ENCODE measurements around the gene CCSER1. TPM values are rescaled to one million over a fixed set of nuclear protein-coding genes. Genes with fewer than 3 reads are reported as not detected.
"Not testable (repeated sequence)": the region's sequence is repeated elsewhere in the genome, so short reads cannot be mapped to it uniquely, and the experiment has no call there.

CCSER1 gene
- total and polyA plus RNA-seq, 2 experiments from 2014 or later, result not detected

DNA sequence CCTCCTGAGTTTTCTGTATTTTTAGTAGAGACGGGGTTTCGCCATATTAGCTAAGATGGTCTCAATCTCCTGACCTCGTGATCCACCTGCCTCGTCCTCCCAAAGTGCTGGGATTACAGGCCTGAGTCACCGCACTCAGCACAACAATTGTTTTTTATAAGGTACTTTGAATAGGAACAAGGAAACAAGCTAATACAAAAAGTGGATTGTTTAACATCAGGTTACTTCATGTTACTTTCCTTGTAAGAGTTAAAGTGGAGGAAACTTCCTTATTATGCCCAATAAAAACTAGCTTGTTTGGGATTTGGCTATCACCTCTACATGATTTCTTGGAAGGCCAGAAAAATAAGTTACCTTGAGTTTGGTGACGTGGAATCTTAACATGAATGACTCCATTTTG is 698.7 kb downstream of the CCSER1 start:
- H3K9ac ChIP-seq, result no peak overlapping the region
- TF ChIP-seq EZH2 (IDR thresholded peaks at IDR 0.05; ENCODE audit: insufficient read depth, poor library complexity, severe bottlenecking) (no peak), EZH2phosphoT487 (IDR thresholded peaks at IDR 0.05; ENCODE audit: insufficient read depth, low read depth) (no peak)
- no peaks in the 10 kb centered on the region for H3K9me3 ChIP-seq (ENCODE audit: low read depth)
- in situ Hi-C loops (cut with MboI), result no loop called here
- no peak for DNase-seq
- no peak overlapping the region for H3K4me2 ChIP-seq (ENCODE audit: unreplicated experiment)
- no peaks in the 10 kb centered on the region for H3K9me2 ChIP-seq (ENCODE audit: insufficient read depth)
- no peaks in the 10 kb centered on the region for H3K4me1 ChIP-seq (ENCODE audit: insufficient read depth)
- WGBS, 2 experiments (ENCODE audit: low coverage in 1 of 2, low lambda C conversion rate in 2 of 2, missing lambda C conversion rate in 2 of 2), result 25 to 31% methylated on average over 6 of the region's 6 CpGs
- H3K4me3 ChIP-seq, result no peak overlapping the region
- H2AFZ ChIP-seq, result no peak overlapping the region
- no peaks in the 10 kb centered on the region for H3F3A ChIP-seq (ENCODE audit: insufficient read depth)
- no peaks in the 10 kb centered on the region for H3K36me3 ChIP-seq (ENCODE audit: low read depth)
- H3K27ac ChIP-seq, result no peak overlapping the region
- no peaks in the 10 kb centered on the region for H4K20me1 ChIP-seq (ENCODE audit: insufficient read depth)
- no peaks in the 10 kb centered on the region for H3K27me3 ChIP-seq (replicated peaks; ENCODE audit: insufficient read depth)
- H3K79me2 ChIP-seq (ENCODE audit: insufficient read depth), result no peaks in the 10 kb centered on the region

DNA sequence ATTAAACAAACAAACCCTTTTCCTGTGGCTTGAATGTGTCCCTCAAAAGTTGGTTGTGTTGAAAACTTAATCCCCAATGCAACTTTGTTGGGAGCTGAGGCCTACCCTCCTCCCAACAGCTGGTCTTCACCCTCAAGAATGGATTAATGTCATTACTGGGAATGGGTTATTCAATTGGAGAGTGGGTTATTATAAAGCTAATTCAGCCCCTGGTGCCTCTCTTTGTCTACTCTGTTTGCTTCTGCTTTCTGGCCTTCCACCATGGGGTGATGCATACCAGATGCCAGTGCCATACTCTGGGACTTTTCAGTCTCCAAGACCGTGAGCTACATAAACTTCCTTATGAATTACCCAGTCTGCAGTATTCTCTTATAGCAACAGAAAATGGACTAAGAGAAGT is 706.5 kb downstream of the CCSER1 start:
- in situ Hi-C loops (cut with MboI), result no loop called here
- no peaks in the 10 kb centered on the region for H3K9me3 ChIP-seq (ENCODE audit: low read depth)
- no peaks in the 10 kb centered on the region for H3K79me2 ChIP-seq (ENCODE audit: insufficient read depth)
- H3K4me2 ChIP-seq (ENCODE audit: unreplicated experiment), result no peak overlapping the region
- TF ChIP-seq EZH2 (IDR thresholded peaks at IDR 0.05; ENCODE audit: insufficient read depth, poor library complexity, severe bottlenecking), result no peak
- no peak for TF ChIP-seq EZH2phosphoT487 (IDR thresholded peaks at IDR 0.05; ENCODE audit: insufficient read depth, low read depth)
- no peak overlapping the region for H3K27ac ChIP-seq
- no peak for DNase-seq
- no peak overlapping the region for H2AFZ ChIP-seq
- no peaks in the 10 kb centered on the region for H3K9me2 ChIP-seq (ENCODE audit: insufficient read depth)
- no peaks in the 10 kb centered on the region for H3K36me3 ChIP-seq (ENCODE audit: low read depth)
- no peaks in the 10 kb centered on the region for H3K4me1 ChIP-seq (ENCODE audit: insufficient read depth)
- H3F3A ChIP-seq (ENCODE audit: insufficient read depth), result no peaks in the 10 kb centered on the region
- H3K27me3 ChIP-seq (replicated peaks; ENCODE audit: insufficient read depth), result no peaks in the 10 kb centered on the region
- 0 to 3% methylated on average over 1 of the region's 1 CpG for WGBS, 2 experiments (ENCODE audit: low coverage in 1 of 2, low lambda C conversion rate in 2 of 2, missing lambda C conversion rate in 2 of 2)
- no peak overlapping the region for H3K9ac ChIP-seq
- no peak overlapping the region for H3K4me3 ChIP-seq
- no peaks in the 10 kb centered on the region for H4K20me1 ChIP-seq (ENCODE audit: insufficient read depth)

DNA sequence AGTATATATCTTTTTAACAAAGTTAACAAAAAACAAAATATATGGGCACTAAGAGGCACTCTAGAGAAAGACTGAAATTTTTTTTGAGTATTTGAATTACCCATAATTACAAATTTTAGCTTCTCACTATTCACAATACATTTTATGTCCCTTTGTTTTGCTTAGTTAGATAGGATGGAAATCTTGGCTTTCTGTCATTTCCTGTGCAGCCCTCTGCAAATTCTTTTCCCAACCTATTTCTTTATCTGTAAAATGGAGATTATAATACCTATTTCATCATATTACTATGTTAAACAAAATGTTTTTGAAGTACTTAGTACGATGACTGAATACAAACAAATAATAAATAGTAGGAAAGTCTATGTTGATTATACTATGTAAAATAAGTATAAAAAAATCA is 710.0 kb downstream of the CCSER1 start:
- TF ChIP-seq EZH2 (IDR thresholded peaks at IDR 0.05; ENCODE audit: insufficient read depth, poor library complexity, severe bottlenecking) (no peak), EZH2phosphoT487 (IDR thresholded peaks at IDR 0.05; ENCODE audit: insufficient read depth, low read depth) (no peak)
- H3F3A ChIP-seq (ENCODE audit: insufficient read depth), result no peaks in the 10 kb centered on the region

DNA sequence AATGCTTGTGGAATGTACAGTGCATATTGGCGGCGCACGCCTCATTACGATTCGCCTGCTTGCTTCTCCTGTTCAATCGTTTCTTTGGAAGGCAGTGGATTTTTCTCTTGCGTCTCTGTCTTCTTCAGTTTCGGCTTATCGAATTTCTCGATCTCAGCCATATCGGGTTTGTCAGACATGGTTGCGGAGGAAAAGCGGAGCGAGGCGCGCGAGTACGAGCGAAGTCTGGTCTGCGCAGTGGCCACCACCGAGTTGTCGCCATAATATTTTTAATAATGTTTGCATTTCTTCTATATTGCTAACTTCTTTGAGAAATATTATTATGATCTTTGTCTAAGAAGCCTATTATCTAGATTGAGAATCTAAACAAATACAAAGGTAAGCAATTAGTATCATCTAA is 711.7 kb downstream of the CCSER1 start:
- H3K9me2 ChIP-seq (ENCODE audit: insufficient read depth); DNase-seq; H2AFZ ChIP-seq; H4K20me1 ChIP-seq (ENCODE audit: insufficient read depth); in situ Hi-C loops (cut with MboI); H3K9ac ChIP-seq; H3K36me3 ChIP-seq (ENCODE audit: low read depth); H3F3A ChIP-seq (ENCODE audit: insufficient read depth); H3K4me3 ChIP-seq; H3K27ac ChIP-seq; H3K4me1 ChIP-seq (ENCODE audit: insufficient read depth); H3K4me2 ChIP-seq (ENCODE audit: unreplicated experiment); H3K9me3 ChIP-seq (ENCODE audit: low read depth); H3K27me3 ChIP-seq (replicated peaks; ENCODE audit: insufficient read depth); H3K79me2 ChIP-seq (ENCODE audit: insufficient read depth): not testable (repeated sequence)
- 77 to 79% methylated on average over 16 to 22 of the region's 22 CpGs for WGBS, 2 experiments (ENCODE audit: low coverage in 1 of 2, low lambda C conversion rate in 2 of 2, missing lambda C conversion rate in 2 of 2)

More for the DNA sequence above, 710.0 kb downstream of the CCSER1 start:
- peaks cover 3% of the 10 kb centered on the region for H3K9me3 ChIP-seq (ENCODE audit: low read depth)
- no peak overlapping the region for H3K4me3 ChIP-seq
- H3K27me3 ChIP-seq (replicated peaks; ENCODE audit: insufficient read depth), result no peaks in the 10 kb centered on the region
- H3K27ac ChIP-seq, result no peak overlapping the region
- H3K79me2 ChIP-seq (ENCODE audit: insufficient read depth), result no peaks in the 10 kb centered on the region
- no peak overlapping the region for H3K9ac ChIP-seq
- no peaks in the 10 kb centered on the region for H3K36me3 ChIP-seq (ENCODE audit: low read depth)
- H3K4me2 ChIP-seq (ENCODE audit: unreplicated experiment), result no peak overlapping the region
- no peaks in the 10 kb centered on the region for H3K4me1 ChIP-seq (ENCODE audit: insufficient read depth)
- 14 to 15% methylated on average over 1 of the region's 1 CpG for WGBS, 2 experiments (ENCODE audit: low coverage in 1 of 2, low lambda C conversion rate in 2 of 2, missing lambda C conversion rate in 2 of 2)
- no peak overlapping the region for H2AFZ ChIP-seq
- DNase-seq, result no peak
- in situ Hi-C loops (cut with MboI), result no loop called here
- H3K9me2 ChIP-seq (ENCODE audit: insufficient read depth), result no peaks in the 10 kb centered on the region
- no peaks in the 10 kb centered on the region for H4K20me1 ChIP-seq (ENCODE audit: insufficient read depth)

DNA sequence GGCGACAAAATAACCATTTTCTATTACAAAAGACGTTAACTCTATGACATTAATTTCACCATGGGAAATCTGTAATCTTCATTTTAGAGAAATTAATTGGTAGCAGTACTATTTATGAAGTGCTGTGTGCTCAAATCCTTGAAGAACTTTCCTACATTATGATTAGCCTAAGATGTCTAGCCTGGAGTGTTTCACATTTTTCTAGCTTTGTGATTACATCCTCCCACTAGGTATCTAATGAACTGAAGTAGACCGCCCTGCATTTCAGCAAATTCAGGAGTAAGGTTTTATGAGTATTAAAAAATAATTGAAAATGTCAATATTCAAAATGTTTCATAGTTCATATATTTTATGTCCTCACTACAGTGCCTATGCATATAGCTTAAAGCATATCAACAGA is 713.1 kb downstream of the CCSER1 start:
- Histone ChIP-seq H3K79me2 (ENCODE audit: insufficient read depth) (no peaks in the 10 kb centered on the region), H2AFZ (no peak overlapping the region), H3K36me3 (ENCODE audit: low read depth) (no peaks in the 10 kb centered on the region), H3K4me2 (ENCODE audit: unreplicated experiment) (no peak overlapping the region), H3K27me3 (replicated peaks; ENCODE audit: insufficient read depth) (no peaks in the 10 kb centered on the region), H3K9ac (no peak overlapping the region), H3K4me1 (ENCODE audit: insufficient read depth) (no peaks in the 10 kb centered on the region), H3K9me3 (ENCODE audit: low read depth) (peaks cover 4% of the 10 kb centered on the region), H3K27ac (no peak overlapping the region), H3F3A (ENCODE audit: insufficient read depth) (no peaks in the 10 kb centered on the region), H3K4me3 (no peak overlapping the region), H4K20me1 (ENCODE audit: insufficient read depth) (no peaks in the 10 kb centered on the region), H3K9me2 (ENCODE audit: insufficient read depth) (no peaks in the 10 kb centered on the region)
- DNase-seq, result no peak
- 17 to 20% methylated on average over 3 of the region's 3 CpGs for WGBS, 2 experiments (ENCODE audit: low coverage in 1 of 2, low lambda C conversion rate in 2 of 2, missing lambda C conversion rate in 2 of 2)
- in situ Hi-C loops (cut with MboI), result no loop called here
- no peak for TF ChIP-seq EZH2phosphoT487 (IDR thresholded peaks at IDR 0.05; ENCODE audit: insufficient read depth, low read depth)
- no peak for TF ChIP-seq EZH2 (IDR thresholded peaks at IDR 0.05; ENCODE audit: insufficient read depth, poor library complexity, severe bottlenecking)

All from GM23248 (cell line).